ENCODE measurements around the gene PLP2.

PLP2 gene

GRCh38 chrX:49212861-49213260 lies 41.2 kb downstream of the PLP2 start:
- DNase-seq = no peak

GRCh38 chrX:49214416-49214815 lies 42.7 kb downstream of the PLP2 start:
- no peak for DNase-seq

- no peak for DNase-seq
These were observed 43.4 kb downstream of the PLP2 start for GRCh38 chrX:49214996-49215526.

- DNase-seq = no peak
These were observed 48.4 kb downstream of the PLP2 start for GRCh38 chrX:49220100-49220499.

- no peak for DNase-seq
These were observed 50.2 kb downstream of the PLP2 start for GRCh38 chrX:49221868-49222267.
